ENCODE data around the gene ASMTL.

GRCh38 chrX:1493877-1494510 is 41.3 kb upstream of the ASMTL start:
- no peak for TF ChIP-seq POLR2AphosphoS5 (IDR thresholded peaks at IDR 0.05)
- TF ChIP-seq CTCF (IDR thresholded peaks at IDR 0.05): no peak

All from gastroesophageal sphincter (tissue), 3 donors.